GM12878 (cell line): Measurements from ENCODE around the gene ASAP3. TPM values are rescaled to one million over a fixed set of nuclear protein-coding genes. Genes with fewer than 3 reads are reported as not detected.

Source experiments
- E2F8 ChIP-seq: fragments of 450-650 bp; IDR thresholded peaks from 2 replicates; pipeline ENCODE4 v1.6.1; 2018; ENCODE audit warnings: mild to moderate bottlenecking, low read depth, moderate library complexity; ENCODE audit not compliant: partially characterized antibody
- EGR1 ChIP-seq, 2 experiments: IDR thresholded peaks; 1 replicate in 1 of 2; 2 replicates in 1 of 2; pipeline ENCODE4 v1.6.1; 2011 to 2012; ENCODE audit warnings: low read depth in 2 of 2, low read length in 2 of 2, borderline replicate concordance in 1 of 2, mild to moderate bottlenecking in 1 of 2, moderate library complexity in 1 of 2
- JUND ChIP-seq: IDR thresholded peaks from 2 replicates; pipeline ENCODE4 v1.6.1; 2012; ENCODE audit warnings: low read depth, mild to moderate bottlenecking, low read length, improper control_type of control experiment, moderate library complexity
- RCOR1 ChIP-seq: conservative IDR thresholded peaks from 2 replicates; pipeline ENCODE4 v1.6.1; 2012; ENCODE audit warnings: low read depth, low read length, improper control_type of control experiment
- SMARCA5 ChIP-seq: fragments of 450-650 bp; IDR thresholded peaks from 2 replicates; pipeline ENCODE4 v1.6.1; 2017; ENCODE audit warnings: mild to moderate bottlenecking
- SP1 ChIP-seq: IDR thresholded peaks from one replicate; pipeline ENCODE4 v1.6.1; 2011; ENCODE audit warnings: low read depth, low read length
- YY1 ChIP-seq: IDR thresholded peaks from 2 replicates; pipeline ENCODE4 v1.6.1; 2011; ENCODE audit warnings: low read depth, mild to moderate bottlenecking, low read length
- ZNF687 ChIP-seq: fragments of 450-650 bp; IDR thresholded peaks from 2 replicates; pipeline ENCODE4 v1.6.1; 2017; ENCODE audit warnings: mild to moderate bottlenecking, moderate library complexity
- polyA plus RNA-seq, 11 experiments: library from polyadenylated mRNA; depleted of rRNA in 4 of 11; unstranded in 6 of 11; stranded (reverse) in 5 of 11; fragments of >200 nt; fragmentation: Nextera tagmentation in 4 of 11; fragmentation: Illumina TruSeq in 1 of 11; extraction: Ambion mirVana in 4 of 11; extraction: Trizol in 1 of 11; gene quantifications; 1 replicate in 1 of 11; 2 replicates in 10 of 11; pipeline versions ENCODE4 v1.2.1 to v1.2.3, GENCODE V29; 2011 to 2016; ENCODE audit warnings: inconsistent platforms in 2 of 11, missing spikeins in 2 of 11, low read depth in 1 of 11
- total RNA-seq, 4 experiments: library from RNA; depleted of rRNA in 3 of 4; stranded (reverse); fragments of >200 nt in 3 of 4; fragmentation: Illumina TruSeq in 1 of 4; extraction: Trizol in 1 of 4; gene quantifications; 2 replicates each; pipeline versions ENCODE4 v1.2.1 to v1.2.3, GENCODE V29; 2013 to 2021
- TF ChIP-seq, protein P1 (sequence below): fragments of 450-650 bp; IDR thresholded peaks from 2 replicates; pipeline ENCODE4 v1.6.1; 2016; ENCODE audit warnings: mild to moderate bottlenecking
- TF ChIP-seq, protein P2 (sequence below): fragments of 450-650 bp; formaldehyde crosslinking; IDR thresholded peaks from 2 replicates; pipeline ENCODE4 v1.4.0; 2020; ENCODE audit warnings: mild to moderate bottlenecking, moderate library complexity

The ASAP3 gene
- total and polyA plus RNA-seq, 10 of the 15 experiments (the other 5 are each of a cell fraction or from before 2014, with no cell fraction given) = 0.04 to 0.92 (median 0.34) TPM; not detected in 1

- TF ChIP-seq E2F8 (no peak), SP1 (no peak), EGR1 (IDR thresholded peaks at IDR 0.05; ENCODE audit: borderline replicate concordance in 1 of 2, low read depth in 2 of 2, low read length in 2 of 2) (no peak), RCOR1 (no peak), JUND (no peak), YY1 (peak; percentile 75), ZNF687 (no peak), SMARCA5 (peak; percentile 62; the same call in 1 of the 2 replicates)
- TF ChIP-seq, protein P1, sequence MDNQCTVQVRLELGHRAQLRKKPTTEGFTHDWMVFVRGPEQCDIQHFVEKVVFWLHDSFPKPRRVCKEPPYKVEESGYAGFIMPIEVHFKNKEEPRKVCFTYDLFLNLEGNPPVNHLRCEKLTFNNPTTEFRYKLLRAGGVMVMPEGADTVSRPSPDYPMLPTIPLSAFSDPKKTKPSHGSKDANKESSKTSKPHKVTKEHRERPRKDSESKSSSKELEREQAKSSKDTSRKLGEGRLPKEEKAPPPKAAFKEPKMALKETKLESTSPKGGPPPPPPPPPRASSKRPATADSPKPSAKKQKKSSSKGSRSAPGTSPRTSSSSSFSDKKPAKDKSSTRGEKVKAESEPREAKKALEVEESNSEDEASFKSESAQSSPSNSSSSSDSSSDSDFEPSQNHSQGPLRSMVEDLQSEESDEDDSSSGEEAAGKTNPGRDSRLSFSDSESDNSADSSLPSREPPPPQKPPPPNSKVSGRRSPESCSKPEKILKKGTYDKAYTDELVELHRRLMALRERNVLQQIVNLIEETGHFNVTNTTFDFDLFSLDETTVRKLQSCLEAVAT = no peak
- TF ChIP-seq, protein P2, sequence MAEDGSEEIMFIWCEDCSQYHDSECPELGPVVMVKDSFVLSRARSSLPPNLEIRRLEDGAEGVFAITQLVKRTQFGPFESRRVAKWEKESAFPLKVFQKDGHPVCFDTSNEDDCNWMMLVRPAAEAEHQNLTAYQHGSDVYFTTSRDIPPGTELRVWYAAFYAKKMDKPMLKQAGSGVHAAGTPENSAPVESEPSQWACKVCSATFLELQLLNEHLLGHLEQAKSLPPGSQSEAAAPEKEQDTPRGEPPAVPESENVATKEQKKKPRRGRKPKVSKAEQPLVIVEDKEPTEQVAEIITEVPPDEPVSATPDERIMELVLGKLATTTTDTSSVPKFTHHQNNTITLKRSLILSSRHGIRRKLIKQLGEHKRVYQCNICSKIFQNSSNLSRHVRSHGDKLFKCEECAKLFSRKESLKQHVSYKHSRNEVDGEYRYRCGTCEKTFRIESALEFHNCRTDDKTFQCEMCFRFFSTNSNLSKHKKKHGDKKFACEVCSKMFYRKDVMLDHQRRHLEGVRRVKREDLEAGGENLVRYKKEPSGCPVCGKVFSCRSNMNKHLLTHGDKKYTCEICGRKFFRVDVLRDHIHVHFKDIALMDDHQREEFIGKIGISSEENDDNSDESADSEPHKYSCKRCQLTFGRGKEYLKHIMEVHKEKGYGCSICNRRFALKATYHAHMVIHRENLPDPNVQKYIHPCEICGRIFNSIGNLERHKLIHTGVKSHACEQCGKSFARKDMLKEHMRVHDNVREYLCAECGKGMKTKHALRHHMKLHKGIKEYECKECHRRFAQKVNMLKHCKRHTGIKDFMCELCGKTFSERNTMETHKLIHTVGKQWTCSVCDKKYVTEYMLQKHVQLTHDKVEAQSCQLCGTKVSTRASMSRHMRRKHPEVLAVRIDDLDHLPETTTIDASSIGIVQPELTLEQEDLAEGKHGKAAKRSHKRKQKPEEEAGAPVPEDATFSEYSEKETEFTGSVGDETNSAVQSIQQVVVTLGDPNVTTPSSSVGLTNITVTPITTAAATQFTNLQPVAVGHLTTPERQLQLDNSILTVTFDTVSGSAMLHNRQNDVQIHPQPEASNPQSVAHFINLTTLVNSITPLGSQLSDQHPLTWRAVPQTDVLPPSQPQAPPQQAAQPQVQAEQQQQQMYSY = no peak
- TF ChIP-seq, all 136 proteins: peak for 7
Measured at GRCh38 chr1:23403735-23404486, 80.1 kb downstream of the ASAP3 start (continued).
